H9 (cell line): ENCODE measurements around the gene BMPR1A. TPM values are rescaled to one million over a fixed set of nuclear protein-coding genes. Genes with fewer than 3 reads are reported as not detected.

Source experiments
- DNase-seq: peaks from one replicate; pipeline ENCODE4 v3.0.0-alpha.2; 2017
- H2AFZ ChIP-seq: one replicate; pipeline ENCODE4 v1.6.1; 2013; ENCODE audit warnings: mild to moderate bottlenecking, low read length, control low read depth, moderate library complexity
- H2AK5ac ChIP-seq: 2 replicates; pipeline ENCODE4 v1.6.1; 2013; ENCODE audit warnings: low read length, control low read depth, mixed read lengths; ENCODE audit not compliant: insufficient read length
- H2BK120ac ChIP-seq: one replicate; pipeline ENCODE4 v1.6.1; 2013; ENCODE audit warnings: low read depth, mild to moderate bottlenecking, low read length, control low read depth, inconsistent platforms; ENCODE audit not compliant: poor library complexity, severe bottlenecking
- H2BK12ac ChIP-seq: 2 replicates; pipeline ENCODE4 v1.6.1; 2013; ENCODE audit warnings: low read length, control low read depth, mixed read lengths, low read depth; ENCODE audit not compliant: insufficient read length
- H2BK15ac ChIP-seq: 2 replicates; pipeline ENCODE4 v1.6.1; 2013; ENCODE audit warnings: low read depth, low read length, control low read depth
- H2BK20ac ChIP-seq: one replicate; pipeline ENCODE4 v1.6.1; 2013; ENCODE audit warnings: low read depth, mild to moderate bottlenecking, low read length, control low read depth, inconsistent platforms; ENCODE audit not compliant: poor library complexity, severe bottlenecking
- H2BK5ac ChIP-seq: 2 replicates; pipeline ENCODE4 v1.6.1; 2013; ENCODE audit warnings: low read length, control low read depth, mixed read lengths; ENCODE audit not compliant: insufficient read length
- H3K14ac ChIP-seq: 2 replicates; pipeline ENCODE4 v1.6.1; 2013; ENCODE audit warnings: low read length, control low read depth; ENCODE audit not compliant: insufficient read depth
- H3K18ac ChIP-seq: 2 replicates; pipeline ENCODE4 v1.6.1; 2013; ENCODE audit warnings: low read depth, mild to moderate bottlenecking, mixed read lengths, low read length, control low read depth; ENCODE audit not compliant: insufficient read length
- H3K23ac ChIP-seq: 2 replicates; pipeline ENCODE4 v1.6.1; 2013; ENCODE audit warnings: low read length, control low read depth, mixed read lengths, low read depth; ENCODE audit not compliant: insufficient read length
- H3K23me2 ChIP-seq: 2 replicates; pipeline ENCODE4 v1.6.1; 2013; ENCODE audit warnings: low read depth, mild to moderate bottlenecking, mixed read lengths, low read length, control low read depth; ENCODE audit not compliant: insufficient read length, poor library complexity, severe bottlenecking
- H3K27ac ChIP-seq: 2 replicates; pipeline ENCODE4 v1.5.1; 2013; ENCODE audit warnings: low read length, control low read depth, mixed read lengths, low read depth; ENCODE audit not compliant: insufficient read length
- H3K27me3 ChIP-seq: 2 replicates; pipeline ENCODE4 v1.6.1; 2013; ENCODE audit warnings: low read length, control low read depth, inconsistent platforms; ENCODE audit not compliant: insufficient read depth
- H3K4ac ChIP-seq: 2 replicates; pipeline ENCODE4 v1.6.1; 2013; ENCODE audit warnings: low read depth, mild to moderate bottlenecking, control low read depth, inconsistent platforms, low read length, moderate library complexity
- H3K4me1 ChIP-seq: 2 replicates; pipeline ENCODE4 v1.6.1; 2013; ENCODE audit warnings: low read length, control low read depth, inconsistent platforms; ENCODE audit not compliant: insufficient read depth
- H3K4me2 ChIP-seq: 2 replicates; pipeline ENCODE4 v1.6.1; 2013; ENCODE audit warnings: low read length, control low read depth, mixed read lengths; ENCODE audit not compliant: insufficient read length, insufficient read depth
- H3K56ac ChIP-seq: 2 replicates; pipeline ENCODE4 v1.6.1; 2013; ENCODE audit warnings: low read depth, mild to moderate bottlenecking, mixed read lengths, low read length, control low read depth; ENCODE audit not compliant: insufficient read length
- H3K79me1 ChIP-seq: 2 replicates; pipeline ENCODE4 v1.6.1; 2013; ENCODE audit warnings: low read depth, mild to moderate bottlenecking, moderate library complexity, low read length, control low read depth, inconsistent platforms; ENCODE audit not compliant: insufficient read depth, poor library complexity, severe bottlenecking
- H3K79me2 ChIP-seq: 2 replicates; pipeline ENCODE4 v1.6.1; 2013; ENCODE audit warnings: low read length, control low read depth, inconsistent platforms; ENCODE audit not compliant: insufficient read depth
- H3K9ac ChIP-seq: 2 replicates; pipeline ENCODE4 v1.6.1; 2013; ENCODE audit warnings: low read length, control low read depth, mixed read lengths; ENCODE audit not compliant: insufficient read length; ENCODE audit errors: extremely low read depth
- H3K9me3 ChIP-seq: one replicate; pipeline ENCODE4 v1.6.1; 2013; ENCODE audit warnings: low read depth, low read length, inconsistent platforms; ENCODE audit not compliant: control insufficient read depth
- H3T11ph ChIP-seq: one replicate; pipeline ENCODE4 v1.6.1; 2013; ENCODE audit warnings: mild to moderate bottlenecking, low read length, control low read depth, inconsistent platforms
- H4K20me1 ChIP-seq: one replicate; pipeline ENCODE4 v1.6.1; 2013; ENCODE audit not compliant: control insufficient read depth, insufficient read length, insufficient read depth
- H4K5ac ChIP-seq: 2 replicates; pipeline ENCODE4 v1.6.1; 2013; ENCODE audit warnings: low read depth, mild to moderate bottlenecking, mixed read lengths, low read length, control low read depth; ENCODE audit not compliant: insufficient read length
- H4K8ac ChIP-seq: replicated peaks from 2 replicates; pipeline ENCODE4 v1.6.1; 2013; ENCODE audit warnings: low read length, control low read depth, mixed read lengths, low read depth; ENCODE audit not compliant: insufficient read length
- H4K91ac ChIP-seq: 2 replicates; pipeline ENCODE4 v1.6.1; 2013; ENCODE audit warnings: low read depth, mild to moderate bottlenecking, moderate library complexity, mixed read lengths, low read length, control low read depth; ENCODE audit not compliant: insufficient read length
- H3K27ac Mint-ChIP-seq, 3 experiments: 2 replicates in 2 of 3; 3 replicates in 1 of 3; pipeline ENCODE4 v1.8.0; 2020 to 2021; ENCODE audit warnings: mixed read lengths in 3 of 3, mild to moderate bottlenecking in 1 of 3, moderate library complexity in 1 of 3
- H3K27me3 Mint-ChIP-seq: 2 replicates; pipeline ENCODE4 v1.8.0; 2021; ENCODE audit warnings: low read depth, mild to moderate bottlenecking, moderate library complexity, mixed read lengths
- H3K36me3 Mint-ChIP-seq, 3 experiments: 2 replicates in 2 of 3; 3 replicates in 1 of 3; pipeline ENCODE4 v1.8.0; 2020 to 2021; ENCODE audit warnings: low read depth in 3 of 3, mixed read lengths in 3 of 3; ENCODE audit not compliant: insufficient read depth in 1 of 3
- H3K4me1 Mint-ChIP-seq, 2 experiments: 2 replicates each; pipeline ENCODE4 v1.8.0; 2020; ENCODE audit warnings: mixed read lengths in 2 of 2
- H3K4me3 Mint-ChIP-seq, 2 experiments: 2 replicates in 1 of 2; 3 replicates in 1 of 2; pipeline ENCODE4 v1.8.0; 2020 to 2021; ENCODE audit warnings: mild to moderate bottlenecking in 2 of 2, mixed read lengths in 2 of 2, moderate library complexity in 1 of 2
- H3K9me3 Mint-ChIP-seq, 2 experiments: 2 replicates in 1 of 2; 3 replicates in 1 of 2; pipeline ENCODE4 v1.8.0; 2020; ENCODE audit warnings: mild to moderate bottlenecking in 2 of 2, mixed read lengths in 2 of 2, moderate library complexity in 1 of 2
- CTCF ChIP-seq: fragments of 200-600 bp; sonication (generic); conservative IDR thresholded peaks from 3 replicates; pipeline ENCODE4 v1.8.0; 2021; ENCODE audit warnings: antibody characterized with exemption, mild to moderate bottlenecking
- WGBS: extraction: QIAGEN DNeasy Blood & Tissue Kit; methylation state at CpG from one replicate; pipeline ENCODE4 v1.1.7; 2013; ENCODE audit warnings: missing lambda C conversion rate, low lambda C conversion rate, mixed read lengths; ENCODE audit not compliant: insufficient read length; ENCODE audit errors: extremely low coverage; 5-methylcytosine and 5-hydroxymethylcytosine counted together
- total RNA-seq: library from RNA; stranded (reverse); gene quantifications from 2 replicates; pipeline ENCODE4 v1.2.1, GENCODE V29; 2021

BMPR1A gene
- total RNA-seq, 1 experiment from 2014 or later, result 138 TPM

- Histone ChIP-seq H3K79me1 (no peaks in the 10 kb centered on the region), H3K56ac (no peak overlapping the region), H3K4me2 (no peak overlapping the region), H3T11ph (no peak overlapping the region), H2BK120ac (no peak overlapping the region), H3K27me3 (no peaks in the 10 kb centered on the region), H3K9ac (no peak overlapping the region), H3K27ac (no peak overlapping the region), H2BK12ac (no peak overlapping the region), H3K23ac (no peak overlapping the region), H4K20me1 (no peaks in the 10 kb centered on the region), H2AFZ (no peak overlapping the region), H3K4ac (no peak overlapping the region), H4K8ac (no peak overlapping the region), H3K9me3 (no peaks in the 10 kb centered on the region), H2BK5ac (no peak overlapping the region), H2BK15ac (no peak overlapping the region), H2AK5ac (no peak overlapping the region), H2BK20ac (no peak overlapping the region), H3K23me2 (no peaks in the 10 kb centered on the region), H3K18ac (no peak overlapping the region), H4K5ac (no peak overlapping the region), H3K4me1 (peaks cover 6% of the 10 kb centered on the region; the same call in 1 of the 2 replicates), H4K91ac (no peak overlapping the region), H3K79me2 (no peaks in the 10 kb centered on the region), H3K14ac (no peak overlapping the region)
- Mint-ChIP-seq H3K4me1 (peaks cover 17 to 18% of the 10 kb centered on the region in 2 experiments), H3K36me3 (peaks cover 31 to 68% (median 64%) of the 10 kb centered on the region in 3 experiments; a peak in 6 of 7 replicates), H3K27ac (peak overlapping the region in 2 of 3 experiments; percentile 49 to 61; a peak in 2 of 7 replicates), H3K9me3 (no peaks in the 10 kb centered on the region), H3K4me3 (no peak overlapping the region), H3K27me3 (no peaks in the 10 kb centered on the region)
- no peak for TF ChIP-seq CTCF
- no CpG with 5 or more reads among the region's 2 CpGs for WGBS
- DNase-seq, result no peak
Observed at GRCh38 chr10:86900955-86901354, 144.5 kb downstream of the BMPR1A start.
